Measurements from ENCODE around the gene KCNJ1.

Gene KCNJ1

GRCh38 chr11:128803449-128804245 lies 63.4 kb downstream of the KCNJ1 start:
- ChIA-PET POLR2A (ENCODE audit: low non-redundant PET) (no interaction called here), CTCF (interaction anchor here (1.0 kb wide), 1 partner anchor 27 kb away, joined by 5 read pairs; no protein-coding TSS in a partner anchor)
- no peak overlapping the region for H3K27ac ChIP-seq
- DNase-seq (ENCODE audit: low spot score): no peak
- TF ChIP-seq CTCF (conservative IDR thresholded peaks at IDR 0.05; ENCODE audit: low read depth): no peak

GRCh38 chr11:128803011-128803410 lies 64.1 kb downstream of the KCNJ1 start:
- no peak overlapping the region for H3K27ac ChIP-seq
- no peak for TF ChIP-seq CTCF (conservative IDR thresholded peaks at IDR 0.05; ENCODE audit: low read depth)
- ChIA-PET CTCF (interaction anchor here (0.7 to 1.0 kb wide), 2 partner anchors 28 to 119 kb away, joined by 3 to 5 read pairs; no protein-coding TSS in a partner anchor), POLR2A (ENCODE audit: low non-redundant PET) (no interaction called here)
- no peak for DNase-seq (ENCODE audit: low spot score)

GRCh38 chr11:128802358-128802981 lies 64.6 kb downstream of the KCNJ1 start:
- DNase-seq (ENCODE audit: low spot score): peak; percentile 36
- CTCF ChIA-PET: interaction anchor here (0.7 to 1.0 kb wide), 2 partner anchors 28 to 118 kb away, joined by 3 to 5 read pairs; no protein-coding TSS in a partner anchor
- POLR2A ChIA-PET (ENCODE audit: low non-redundant PET): no interaction called here
- no peak for TF ChIP-seq CTCF (conservative IDR thresholded peaks at IDR 0.05; ENCODE audit: low read depth)
- H3K27ac ChIP-seq: no peak overlapping the region

GRCh38 chr11:128800871-128801417 lies 66.2 kb downstream of the KCNJ1 start:
- H3K27ac ChIP-seq: no peak overlapping the region
- no peak for TF ChIP-seq CTCF (conservative IDR thresholded peaks at IDR 0.05; ENCODE audit: low read depth)
- no peak for DNase-seq (ENCODE audit: low spot score)
- ChIA-PET CTCF (interaction anchor here (0.7 kb wide), 1 partner anchor 643 kb away, joined by 3 read pairs; no protein-coding TSS in a partner anchor), POLR2A (ENCODE audit: low non-redundant PET) (no interaction called here)

- no peak overlapping the region for H3K27ac ChIP-seq
- POLR2A ChIA-PET (ENCODE audit: low non-redundant PET): no interaction called here
- TF ChIP-seq CTCF (conservative IDR thresholded peaks at IDR 0.05; ENCODE audit: low read depth): no peak
- CTCF ChIA-PET: no interaction called here
- DNase-seq (ENCODE audit: low spot score): no peak
These were observed 70.8 kb downstream of the KCNJ1 start for GRCh38 chr11:128796270-128796669.

- CTCF ChIA-PET: interaction anchor here (0.6 kb wide), 1 partner anchor 44 kb away, joined by 4 read pairs; no protein-coding TSS in a partner anchor
- DNase-seq (ENCODE audit: low spot score): no peak
- H3K27ac ChIP-seq: no peak overlapping the region
- POLR2A ChIA-PET (ENCODE audit: low non-redundant PET): no interaction called here
- TF ChIP-seq CTCF (conservative IDR thresholded peaks at IDR 0.05; ENCODE audit: low read depth): no peak
These were observed 76.9 kb downstream of the KCNJ1 start for GRCh38 chr11:128790196-128790595.

All from RWPE1 (cell line).